Spleen (tissue), 7 donors: ENCODE results near the gene POMT2.

Experiments
- POLR2A ChIP-seq, 3 donors: fragments of 450-650 bp; IDR thresholded peaks; one replicate each; pipeline ENCODE4 v1.5.1; 2017; ENCODE audit warnings: antibody characterized with exemption in 3 of 3, mild to moderate bottlenecking in 1 of 3
- POLR2AphosphoS5 ChIP-seq, 3 donors: sonication (generic); formaldehyde crosslinking; IDR thresholded peaks; one replicate each; pipeline ENCODE4 v1.5.1; 2017; ENCODE audit warnings: antibody characterized with exemption in 3 of 3
- TF ChIP-seq, protein P1 (sequence below), 11 experiments: fragments of 200-600 bp in 7 of 11; fragments of 450-650 bp in 4 of 11; sonication (generic) in 4 of 11; IDR thresholded peaks in 8 of 11; conservative IDR thresholded peaks in 3 of 11; 1 replicate in 7 of 11; 2 replicates in 4 of 11; pipeline versions ENCODE4 v1.4.0 to v1.8.0; 2016 to 2021; ENCODE audit warnings: antibody characterized with exemption in 11 of 11, inconsistent platforms in 4 of 11, mild to moderate bottlenecking in 1 of 11
- donor health status: DM: no; HTN: no; CAD: no; lungs with moderate emphysema.
- donor health status: DM: no; HTN: no; CAD: no.
- donor health status: DM: no; HTN: no; CAD: no.

DNA sequence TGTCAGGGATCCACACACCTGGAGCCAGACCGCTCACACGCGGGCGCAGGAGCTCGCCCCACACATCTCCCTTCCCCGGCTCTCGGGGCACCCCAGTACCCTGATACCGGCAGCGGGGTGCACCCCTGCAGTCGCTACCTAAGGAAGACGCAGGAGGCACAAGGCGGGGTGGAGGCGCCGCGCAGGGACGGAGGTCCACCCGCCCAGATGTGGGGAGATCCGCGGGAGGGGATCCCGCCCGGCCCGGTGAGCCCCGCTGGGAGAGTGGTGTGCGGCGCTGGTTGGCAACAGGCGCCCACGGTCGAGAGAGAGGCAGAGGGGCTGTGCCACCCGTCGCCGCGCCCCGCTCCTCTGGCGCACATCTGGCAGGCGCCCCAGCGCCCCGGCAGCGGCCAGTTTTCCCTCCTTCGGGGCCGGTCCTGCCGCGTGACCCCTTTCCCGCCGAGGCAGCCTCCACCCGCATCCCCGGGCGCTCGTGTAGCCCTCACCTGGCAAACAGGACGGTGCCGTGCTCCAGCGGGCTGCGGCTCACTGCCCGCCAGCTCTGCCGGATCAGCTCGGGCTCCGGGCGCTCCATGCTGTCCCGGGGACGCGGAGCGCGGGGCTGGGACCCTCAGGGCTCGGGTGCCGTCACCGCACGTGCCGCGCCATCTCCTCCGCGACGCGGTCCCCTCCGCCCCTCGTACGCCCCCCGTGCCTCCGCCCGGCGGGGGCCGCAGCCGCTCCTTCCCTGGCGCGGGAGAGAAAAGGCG, 50.1 kb downstream of the POMT2 start:
- TF ChIP-seq, protein P1, sequence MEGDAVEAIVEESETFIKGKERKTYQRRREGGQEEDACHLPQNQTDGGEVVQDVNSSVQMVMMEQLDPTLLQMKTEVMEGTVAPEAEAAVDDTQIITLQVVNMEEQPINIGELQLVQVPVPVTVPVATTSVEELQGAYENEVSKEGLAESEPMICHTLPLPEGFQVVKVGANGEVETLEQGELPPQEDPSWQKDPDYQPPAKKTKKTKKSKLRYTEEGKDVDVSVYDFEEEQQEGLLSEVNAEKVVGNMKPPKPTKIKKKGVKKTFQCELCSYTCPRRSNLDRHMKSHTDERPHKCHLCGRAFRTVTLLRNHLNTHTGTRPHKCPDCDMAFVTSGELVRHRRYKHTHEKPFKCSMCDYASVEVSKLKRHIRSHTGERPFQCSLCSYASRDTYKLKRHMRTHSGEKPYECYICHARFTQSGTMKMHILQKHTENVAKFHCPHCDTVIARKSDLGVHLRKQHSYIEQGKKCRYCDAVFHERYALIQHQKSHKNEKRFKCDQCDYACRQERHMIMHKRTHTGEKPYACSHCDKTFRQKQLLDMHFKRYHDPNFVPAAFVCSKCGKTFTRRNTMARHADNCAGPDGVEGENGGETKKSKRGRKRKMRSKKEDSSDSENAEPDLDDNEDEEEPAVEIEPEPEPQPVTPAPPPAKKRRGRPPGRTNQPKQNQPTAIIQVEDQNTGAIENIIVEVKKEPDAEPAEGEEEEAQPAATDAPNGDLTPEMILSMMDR (IDR thresholded peaks at IDR 0.05 in 8 of 11, conservative IDR thresholded peaks at IDR 0.05 in 3 of 11) = no peak
- TF ChIP-seq POLR2A (IDR thresholded peaks at IDR 0.05) = no peak
- no peak for TF ChIP-seq POLR2AphosphoS5 (IDR thresholded peaks at IDR 0.05)
